ENCODE data around the gene DDX51.
"Not testable (repeated sequence)": the region's sequence is repeated elsewhere in the genome, so short reads cannot be mapped to it uniquely, and the experiment has no call there.

The DDX51 gene

GRCh38 chr12:132154341-132154761, 10.2 kb upstream of the DDX51 start:
- no peak for DNase-seq (ENCODE audit: low spot score)

GRCh38 chr12:132153501-132154340, 9.6 kb upstream of the DDX51 start:
- peak; percentile 95 for DNase-seq (ENCODE audit: low spot score)

- DNase-seq (ENCODE audit: low spot score), result no peak
Measured at GRCh38 chr12:132152953-132153352, 8.8 kb upstream of the DDX51 start.

- no peak for DNase-seq (ENCODE audit: low spot score)
Measured at GRCh38 chr12:132152411-132152821, 8.3 kb upstream of the DDX51 start.

- no peak for DNase-seq (ENCODE audit: low spot score)
Measured at GRCh38 chr12:132151766-132152410, 7.8 kb upstream of the DDX51 start.

GRCh38 chr12:132151145-132151765, 7.1 kb upstream of the DDX51 start:
- DNase-seq (ENCODE audit: low spot score), result no peak

- no peak for DNase-seq (ENCODE audit: low spot score)
Measured at GRCh38 chr12:132150780-132151144, 6.6 kb upstream of the DDX51 start.

GRCh38 chr12:132149526-132149925, 5.4 kb upstream of the DDX51 start:
- DNase-seq (ENCODE audit: low spot score), result not testable (repeated sequence)

- no peak for DNase-seq (ENCODE audit: low spot score)
Measured at GRCh38 chr12:132148368-132149045, 4.4 kb upstream of the DDX51 start.

GRCh38 chr12:132147423-132148367, 3.6 kb upstream of the DDX51 start:
- DNase-seq (ENCODE audit: low spot score), result no peak

GRCh38 chr12:132146772-132147422, 2.8 kb upstream of the DDX51 start:
- DNase-seq (ENCODE audit: low spot score), result no peak

- DNase-seq (ENCODE audit: low spot score), result no peak
Measured at GRCh38 chr12:132146098-132146497, 2.0 kb upstream of the DDX51 start.

- peak; percentile 25 for DNase-seq (ENCODE audit: low spot score)
Measured at GRCh38 chr12:132145334-132145733, 1.2 kb upstream of the DDX51 start.

GRCh38 chr12:132144810-132145168, 670 bp upstream of the DDX51 start:
- DNase-seq (ENCODE audit: low spot score), result no peak

- no peak for DNase-seq (ENCODE audit: low spot score)
Measured at GRCh38 chr12:132143336-132144071, 615 bp downstream of the DDX51 start.

- no peak for DNase-seq (ENCODE audit: low spot score)
Measured at GRCh38 chr12:132142679-132143335, 1.3 kb downstream of the DDX51 start.

- peak; percentile 13 for DNase-seq (ENCODE audit: low spot score)
Measured at GRCh38 chr12:132141976-132142678, 2.0 kb downstream of the DDX51 start.

GRCh38 chr12:132140918-132141841, 2.9 kb downstream of the DDX51 start:
- DNase-seq (ENCODE audit: low spot score), result peak; percentile 14
